Posterior vena cava (tissue), 2 donors: ENCODE data around the gene TM4SF18. TPM values are rescaled to one million over a fixed set of nuclear protein-coding genes. Genes with fewer than 3 reads are reported as not detected.

Experiments used
- total RNA-seq, 2 donors: library from RNA; stranded (reverse); fragmentation: NEBNext Ultra II Directional; extraction: Animal tissue kit (Norgen Biotek cat#: 25700); gene quantifications; one replicate each; pipeline ENCODE4 v1.2.1, GENCODE V29; 2021
- donor health status: DM: yes; HTN: yes; CAD: no.
- donor health status: DM: yes; HTN: yes; CAD: no.

TM4SF18 gene
- total RNA-seq, 2 donors from 2014 or later, result 5.6 to 6.6 TPM

Other genes starting within 250 kb of the TM4SF18 start
- 10 to 100 TPM; 20.8 to 25.8 TPM for gene HLTF, start 247.1 kb downstream of the TM4SF18 start, total RNA-seq
- 10 to 100 TPM; 14.5 to 16.3 TPM for gene HPS3, start 204.0 kb downstream of the TM4SF18 start, total RNA-seq
- gene CP, start 111.8 kb downstream of the TM4SF18 start, total RNA-seq, result 10 to 100 TPM; 13.7 to 41.3 TPM
- gene TM4SF1, start 44.0 kb upstream of the TM4SF18 start, total RNA-seq, result 100 to 1,000 TPM; 106 to 219 TPM
- gene TM4SF4, start 141.1 kb upstream of the TM4SF18 start, total RNA-seq, result under 1 TPM; 0.57 to 0.60 TPM